Stimulated activated CD4-positive, alpha-beta T cell treated with anti-CD3 and anti-CD28 coated beads, Interleukin-1b, Interleukin-23, amount 100 ng/mL, for 4 hours (primary cell): ENCODE measurements around the gene CLDN15.
"Not testable (repeated sequence)": the region's sequence is repeated elsewhere in the genome, so short reads cannot be mapped to it uniquely, and the experiment has no call there.

Experiments used
- DNase-seq, 2 donors: peaks; one replicate each; pipeline ENCODE4 v3.0.0-alpha.2; 2020; ENCODE audit warnings: low read depth in 2 of 2

The CLDN15 gene

DNA sequence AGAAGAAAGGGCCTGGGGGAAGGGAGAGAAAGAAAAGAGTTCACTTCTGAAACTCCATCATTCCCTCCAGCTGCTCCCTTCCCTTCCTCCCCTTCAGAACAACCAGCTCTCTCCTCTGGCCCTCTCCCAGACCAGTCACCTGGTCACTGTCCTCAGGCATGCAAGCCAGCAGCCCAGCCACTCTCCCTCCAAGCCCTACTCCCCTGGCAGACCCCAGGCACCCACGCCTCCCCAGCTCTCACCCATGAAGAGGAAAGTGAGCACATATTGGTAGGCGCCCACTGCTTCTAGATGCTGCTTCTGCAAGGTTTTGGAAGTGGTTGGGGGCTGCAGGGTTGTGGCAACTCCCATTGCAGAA is 37.1 kb downstream of the CLDN15 start:
- no peak for DNase-seq

DNA sequence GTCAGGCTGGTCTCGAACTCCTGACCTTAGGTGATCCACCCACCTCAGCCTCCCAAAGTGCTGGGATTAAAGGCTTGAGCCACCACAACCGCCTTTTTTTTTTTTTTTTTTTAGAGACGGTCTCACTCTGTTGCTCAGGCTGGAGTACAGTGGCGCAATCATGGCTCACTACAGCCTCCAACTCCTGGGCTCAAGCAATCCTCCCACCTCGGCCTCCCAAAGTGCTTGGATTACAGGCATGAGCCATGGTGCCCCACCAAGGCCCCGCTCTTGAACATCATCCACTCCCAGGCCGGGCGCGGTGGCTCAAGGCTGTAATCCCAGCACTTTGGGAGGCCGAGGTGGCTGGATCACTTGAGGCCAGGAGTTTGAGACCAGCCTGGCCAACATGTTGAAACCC is 38.1 kb downstream of the CLDN15 start:
- not testable (repeated sequence) for DNase-seq

DNA sequence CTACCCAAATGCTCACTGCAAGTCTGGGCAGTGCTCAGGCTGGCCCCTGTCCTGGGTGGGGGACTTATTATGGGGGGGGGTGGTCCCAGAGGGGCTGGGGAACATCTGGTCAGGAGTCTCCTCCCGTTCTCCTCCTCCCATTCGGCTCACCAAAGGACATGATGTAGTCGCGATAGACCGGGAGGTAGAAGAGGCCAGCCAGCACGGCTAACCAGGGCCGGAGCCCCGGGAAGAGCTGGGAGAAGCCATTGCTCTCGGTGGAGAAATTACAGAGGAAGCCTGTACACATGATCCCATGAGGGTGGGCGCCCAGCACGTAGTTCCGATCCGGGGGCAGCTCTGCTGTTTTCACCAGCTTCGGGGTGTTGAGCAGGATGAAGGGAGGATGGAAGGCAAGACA is 39.1 kb downstream of the CLDN15 start:
- DNase-seq = no peak

DNA sequence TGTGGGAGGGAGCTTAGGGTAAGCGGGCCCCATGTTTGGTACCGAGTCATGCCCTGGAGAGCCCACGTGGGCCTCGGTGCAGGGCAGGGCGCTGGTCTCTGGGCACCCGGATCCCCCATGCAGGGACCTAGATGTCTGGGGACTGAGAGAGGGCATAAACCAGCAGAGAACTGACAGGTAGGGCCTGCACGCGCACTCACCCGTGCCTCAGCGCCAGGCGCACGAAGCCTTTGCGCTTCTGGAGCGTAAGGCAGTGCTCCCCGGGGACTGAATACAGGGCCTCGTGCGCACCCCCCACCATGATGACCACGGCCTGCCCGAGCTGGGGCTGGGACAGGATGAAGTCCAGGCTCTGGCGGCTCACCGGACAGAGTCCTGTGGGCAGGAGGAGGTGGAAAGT is 39.6 kb downstream of the CLDN15 start:
- DNase-seq = no peak

DNA sequence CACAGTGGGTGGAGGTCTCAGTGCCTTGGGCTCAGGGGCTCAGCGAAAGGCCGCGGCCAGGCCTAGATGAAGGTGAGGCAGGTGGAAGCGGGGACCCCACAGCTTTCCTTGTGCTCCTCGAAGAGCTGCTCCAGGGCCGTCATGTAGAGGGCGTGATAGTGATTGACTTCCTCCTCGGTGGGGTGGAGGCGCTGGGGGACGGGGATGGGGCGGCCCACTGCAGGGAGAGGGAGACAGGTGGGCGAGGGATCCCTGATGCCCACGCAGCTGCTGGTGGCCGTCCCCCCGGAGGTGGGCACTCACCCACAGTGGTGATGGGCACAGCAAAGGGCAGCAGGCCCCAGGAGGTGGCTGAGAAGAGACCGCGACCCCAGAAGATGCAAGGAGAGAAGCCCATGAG is 41.7 kb downstream of the CLDN15 start:
- no peak for DNase-seq

DNA sequence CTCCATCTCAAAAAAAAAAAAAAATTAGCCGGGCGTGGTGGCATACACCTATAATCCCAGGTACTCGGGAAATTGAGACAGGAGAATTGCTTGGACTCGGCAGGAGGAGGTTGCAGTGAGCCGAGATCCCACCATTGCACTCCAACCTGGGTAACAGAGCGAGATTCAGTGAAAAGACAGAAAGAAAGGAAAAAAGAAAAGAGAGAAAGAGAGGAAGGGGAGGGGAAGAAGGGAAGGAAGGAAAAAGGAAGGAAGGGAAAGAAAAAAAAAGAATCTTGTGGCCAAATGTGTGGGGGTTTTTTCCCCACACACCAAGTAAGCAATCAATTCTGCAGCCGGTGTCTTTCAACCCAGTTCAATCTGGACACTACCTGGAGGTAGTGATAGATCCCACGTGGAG is 48.5 kb downstream of the CLDN15 start:
- no peak for DNase-seq

DNA sequence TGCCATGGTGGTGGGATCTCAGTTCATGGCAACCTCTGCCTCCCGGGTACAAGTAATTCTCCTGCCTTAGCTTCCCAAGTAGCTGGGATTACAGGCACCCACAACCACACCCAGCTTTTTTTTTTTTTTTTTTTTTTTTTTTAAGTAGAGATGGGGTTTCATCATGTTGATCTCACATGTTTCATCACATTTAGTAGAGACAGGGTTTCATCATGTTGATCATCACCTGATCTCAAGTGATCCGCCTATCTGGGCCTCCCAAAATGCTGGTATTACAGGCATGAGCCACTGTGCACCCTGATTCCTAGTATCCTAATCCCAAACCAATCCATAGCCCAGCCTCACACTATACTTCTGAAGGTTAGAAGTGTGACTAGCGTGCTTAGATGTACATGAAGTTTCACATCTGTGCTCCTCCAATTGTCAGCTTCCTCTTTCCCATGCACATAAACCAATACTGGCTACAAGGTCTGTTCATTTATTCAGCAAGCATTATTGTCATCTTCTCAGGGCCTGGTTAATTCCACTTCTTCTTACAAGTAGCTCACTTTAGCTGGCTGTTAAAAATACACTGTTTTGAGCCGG is 50.7 kb downstream of the CLDN15 start:
- no peak for DNase-seq

DNA sequence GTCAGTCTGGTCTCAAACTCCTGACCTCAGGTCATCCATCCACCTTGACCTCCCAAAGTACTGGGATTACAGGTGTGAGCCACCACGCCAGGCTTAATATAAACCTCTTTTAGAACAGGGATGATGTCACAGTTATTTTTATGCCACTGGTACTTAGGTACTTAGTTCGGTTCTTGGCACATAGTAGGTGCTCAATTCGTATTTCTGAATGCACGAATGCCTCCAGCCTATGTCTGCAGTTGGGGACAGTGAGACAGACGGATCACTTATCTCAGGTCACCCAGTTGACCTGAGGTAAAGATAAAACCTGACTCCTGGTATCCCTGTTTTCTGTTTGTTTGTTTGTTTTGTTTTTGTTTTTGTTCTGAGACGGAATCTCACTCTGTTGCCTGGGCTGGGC is 51.4 kb downstream of the CLDN15 start:
- no peak for DNase-seq

DNA sequence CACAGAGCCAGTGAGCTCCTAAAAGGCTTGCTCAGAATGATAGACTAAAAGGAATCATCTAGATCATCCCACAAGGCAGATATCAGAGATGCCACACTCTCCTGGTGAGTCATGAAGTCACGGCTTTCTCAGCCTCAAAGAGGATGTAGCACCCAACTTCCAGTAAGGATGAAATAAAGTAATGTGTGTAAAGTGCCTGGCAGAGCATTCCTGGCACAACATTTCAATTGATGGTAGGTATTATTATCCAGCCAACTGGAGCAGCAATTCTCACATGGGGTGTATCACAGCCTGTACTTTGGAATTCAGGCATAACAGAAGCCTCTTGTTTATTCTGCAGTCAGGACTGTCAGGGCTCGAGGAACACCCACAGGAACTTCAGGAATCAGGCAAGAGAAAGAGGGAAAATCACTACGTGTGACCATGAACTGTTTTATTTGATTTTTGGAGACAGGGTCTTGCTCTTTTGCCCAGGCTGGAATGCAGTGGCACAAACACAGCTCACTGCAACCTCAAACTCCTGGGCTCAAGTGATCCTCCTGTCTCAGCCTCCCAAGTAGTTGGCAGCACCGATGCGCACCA is 52.3 kb downstream of the CLDN15 start:
- no peak for DNase-seq
